SK-N-SH (cell line): ENCODE data around the gene TANC1. TPM values are rescaled to one million over a fixed set of nuclear protein-coding genes. Genes with fewer than 3 reads are reported as not detected.
A peak's percentile ranks its signal among the peaks of the same experiment; 100 is the strongest.

Source experiments
- CTCF ChIA-PET: fragments of 300-600, 350-600 bp; formaldehyde crosslinking; extraction: SDS; loops from one replicate; lab custom pipeline; 2021; lab: Yijun Ruan, JAX
- POLR2A ChIA-PET: fragments of 350-600 bp; sonication (Branson Sonifier 250); formaldehyde crosslinking; extraction: SDS; loops from one replicate; lab custom pipeline; 2020; ENCODE audit warnings: antibody characterized with exemption, inconsistent platforms; lab: Yijun Ruan, JAX
- DNase-seq: peaks from one replicate; pipeline ENCODE4 v3.0.0; 2012
- H2AFZ ChIP-seq: fragments of 200-600 bp; sonication (generic); 2 replicates; pipeline ENCODE4 v1.8.1; 2016; ENCODE audit warnings: antibody characterized with exemption, mild to moderate bottlenecking, low read depth
- H3F3A ChIP-seq: fragments of 200-600 bp; sonication (generic); replicated peaks from 2 replicates; pipeline ENCODE3; 2016; ENCODE audit warnings: antibody characterized with exemption, mild to moderate bottlenecking; ENCODE audit not compliant: insufficient read depth
- H3K27ac ChIP-seq, 2 experiments: fragments of 200-500 bp in 1 of 2; fragments of 200-600 bp in 1 of 2; sonication (Bioruptor generic) in 1 of 2; sonication (generic), shearing (Covaris generic) in 1 of 2; 2 replicates each; pipeline versions ENCODE4 v1.5.1 to v1.6.1; 2014 to 2016; ENCODE audit warnings: low read depth in 2 of 2, inconsistent platforms in 1 of 2, low read length in 1 of 2, mild to moderate bottlenecking in 1 of 2, mixed read lengths in 1 of 2
- H3K27me3 ChIP-seq: fragments of 200-600 bp; sonication (generic), shearing (Covaris generic); 2 replicates; pipeline ENCODE4 v1.6.1; 2016; ENCODE audit warnings: mixed run types; ENCODE audit not compliant: insufficient read depth
- H3K36me3 ChIP-seq, 2 experiments: fragments of 200-500 bp in 1 of 2; fragments of 200-600 bp in 1 of 2; sonication (Bioruptor generic) in 1 of 2; sonication (generic) in 1 of 2; replicated peaks in 1 of 2; 2 replicates each; pipeline versions ENCODE3 to v1.5.1; 2014 to 2016; ENCODE audit warnings: low read length in 1 of 2, mild to moderate bottlenecking in 1 of 2; ENCODE audit not compliant: insufficient read depth in 2 of 2, control insufficient read depth in 1 of 2
- H3K4me1 ChIP-seq, 2 experiments: fragments of 200-500 bp in 1 of 2; fragments of 200-600 bp in 1 of 2; sonication (Bioruptor generic) in 1 of 2; sonication (generic), shearing (Covaris generic) in 1 of 2; 2 replicates each; pipeline versions ENCODE4 v1.5.1 to v1.6.1; 2014 to 2016; ENCODE audit warnings: low read depth in 1 of 2, low read length in 1 of 2, mixed run types in 1 of 2; ENCODE audit not compliant: insufficient read depth in 2 of 2, control insufficient read depth in 1 of 2
- H3K4me2 ChIP-seq: fragments of 200-600 bp; sonication (generic), shearing (Covaris generic); 2 replicates; pipeline ENCODE4 v1.6.1; 2017; ENCODE audit warnings: mixed run types
- H3K4me3 ChIP-seq, 2 experiments: fragments of 200-500 bp in 1 of 2; fragments of 200-600 bp in 1 of 2; sonication (Bioruptor generic) in 1 of 2; sonication (generic), shearing (Covaris generic) in 1 of 2; 2 replicates each; pipeline versions ENCODE4 v1.5.1 to v1.8.1; 2014 to 2016; ENCODE audit warnings: low read depth in 2 of 2, inconsistent platforms in 1 of 2, low read length in 1 of 2, mild to moderate bottlenecking in 1 of 2, mixed read lengths in 1 of 2, moderate library complexity in 1 of 2
- H3K79me2 ChIP-seq: fragments of 200-600 bp; sonication (generic); 2 replicates; pipeline ENCODE4 v1.8.1; 2017; ENCODE audit warnings: mild to moderate bottlenecking; ENCODE audit not compliant: insufficient read depth
- H3K9ac ChIP-seq: fragments of 200-600 bp; sonication (generic); 2 replicates; pipeline ENCODE4 v1.6.1; 2017; ENCODE audit warnings: mixed run types
- H3K9me2 ChIP-seq: fragments of 200-600 bp; sonication (generic); 2 replicates; pipeline ENCODE4 v1.6.1; 2017; ENCODE audit warnings: mixed run types
- H3K9me3 ChIP-seq: fragments of 200-600 bp; sonication (generic); 2 replicates; pipeline ENCODE4 v1.6.1; 2017; ENCODE audit warnings: mixed run types, mild to moderate bottlenecking, moderate library complexity
- H4K20me1 ChIP-seq: fragments of 200-600 bp; sonication (generic); 2 replicates; pipeline ENCODE4 v1.6.1; 2017; ENCODE audit warnings: mild to moderate bottlenecking, mixed run types; ENCODE audit not compliant: insufficient read depth
- FOXJ3 ChIP-seq: sonication (generic); formaldehyde crosslinking; IDR thresholded peaks from 2 replicates; pipeline ENCODE4 v1.5.1; 2020; ENCODE audit warnings: mild to moderate bottlenecking, missing genetic modification reagents
- MEF2A ChIP-seq: IDR thresholded peaks from 2 replicates; pipeline ENCODE4 v1.4.0; 2012; ENCODE audit warnings: low read depth, borderline replicate concordance
- RCOR1 ChIP-seq: fragments of 150-350 bp; IDR thresholded peaks from 2 replicates; pipeline ENCODE4 v1.6.1; 2017; ENCODE audit warnings: antibody characterized with exemption, low read length
- SIN3A ChIP-seq: IDR thresholded peaks from 2 replicates; pipeline ENCODE4 v1.6.1; 2012; ENCODE audit warnings: low read depth, mild to moderate bottlenecking, low read length, moderate library complexity, borderline replicate concordance
- TAF1 ChIP-seq: IDR thresholded peaks from 2 replicates; pipeline ENCODE4 v1.6.1; 2012; ENCODE audit warnings: low read depth, mild to moderate bottlenecking, low read length, moderate library complexity, borderline replicate concordance
- WGBS: methylation state at CpG from one replicate; pipeline ENCODE4 v1.1.6; 2017; ENCODE audit warnings: low lambda C conversion rate; 5-methylcytosine and 5-hydroxymethylcytosine counted together
- polyA plus RNA-seq, 3 experiments: library from polyadenylated mRNA; depleted of rRNA; stranded (reverse); fragments of >200 nt; gene quantifications; 2 replicates each; pipeline ENCODE4 v1.2.3, GENCODE V29; 2012
- TF ChIP-seq, protein P1 (sequence below): fragments of 150-350 bp; IDR thresholded peaks from 2 replicates; pipeline ENCODE4 v1.6.1; 2017; ENCODE audit warnings: antibody characterized with exemption, low read length, low read depth, borderline replicate concordance
- TF ChIP-seq, protein P2 (sequence below): IDR thresholded peaks from 2 replicates; pipeline ENCODE4 v1.4.0; 2012; ENCODE audit warnings: low read depth, borderline replicate concordance
- TF ChIP-seq, protein P3 (sequence below): IDR thresholded peaks from 2 replicates; pipeline ENCODE4 v1.6.1; 2012; ENCODE audit warnings: mild to moderate bottlenecking, low read depth, low read length, moderate library complexity

TANC1 gene
- polyA plus RNA-seq, 1 of the 3 experiments (the other 2 are of a cell fraction): 19.2 TPM

DNA sequence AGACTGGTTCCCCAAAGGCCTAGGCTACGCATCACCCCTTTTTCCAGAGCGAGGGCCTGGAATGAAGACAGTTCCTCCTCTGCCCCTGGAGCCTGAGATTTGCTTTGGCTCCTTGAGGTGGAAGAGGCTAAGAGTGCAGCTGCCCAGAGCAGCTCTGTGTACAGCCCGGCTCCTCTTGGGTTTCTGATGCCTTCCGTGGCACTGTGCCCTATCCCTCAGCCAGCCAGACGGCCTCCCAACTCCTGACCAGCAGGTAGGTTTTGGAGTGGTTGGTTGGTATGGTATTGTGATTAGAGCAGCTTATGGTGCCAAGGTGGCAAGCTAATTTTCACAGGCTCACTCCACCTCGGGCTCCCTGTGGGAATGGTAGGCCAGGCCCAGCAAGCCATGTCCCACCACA is 112.2 kb downstream of the TANC1 start (continued):
- TF ChIP-seq, protein P1, sequence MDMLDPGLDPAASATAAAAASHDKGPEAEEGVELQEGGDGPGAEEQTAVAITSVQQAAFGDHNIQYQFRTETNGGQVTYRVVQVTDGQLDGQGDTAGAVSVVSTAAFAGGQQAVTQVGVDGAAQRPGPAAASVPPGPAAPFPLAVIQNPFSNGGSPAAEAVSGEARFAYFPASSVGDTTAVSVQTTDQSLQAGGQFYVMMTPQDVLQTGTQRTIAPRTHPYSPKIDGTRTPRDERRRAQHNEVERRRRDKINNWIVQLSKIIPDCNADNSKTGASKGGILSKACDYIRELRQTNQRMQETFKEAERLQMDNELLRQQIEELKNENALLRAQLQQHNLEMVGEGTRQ: no peak

GRCh38 chr2:159082119-159082518 is 113.7 kb downstream of the TANC1 start:
- ChIA-PET CTCF (interaction anchor here (1.3 kb wide), 1 partner anchor 37 kb away, joined by 3 read pairs; no protein-coding TSS in a partner anchor), POLR2A (no interaction called here)
- Histone ChIP-seq H4K20me1 (no peaks in the 10 kb centered on the region), H3K27ac (no peak overlapping the region; a peak in 1 of 4 replicates), H3K4me3 (no peak overlapping the region), H3K4me2 (no peak overlapping the region), H2AFZ (no peak overlapping the region), H3K79me2 (peaks cover 46% of the 10 kb centered on the region; the same call in 1 of the 2 replicates), H3K9ac (no peak overlapping the region), H3K4me1 (peaks cover 10 to 15% of the 10 kb centered on the region in 2 experiments; a peak in 3 of 4 replicates), H3K27me3 (no peaks in the 10 kb centered on the region), H3F3A (peaks cover 4% of the 10 kb centered on the region), H3K9me3 (no peaks in the 10 kb centered on the region), H3K9me2 (no peaks in the 10 kb centered on the region), H3K36me3 (no peaks in the 10 kb centered on the region)
- WGBS: 75% methylated on average over 4 of the region's 4 CpGs
- TF ChIP-seq, protein P2, sequence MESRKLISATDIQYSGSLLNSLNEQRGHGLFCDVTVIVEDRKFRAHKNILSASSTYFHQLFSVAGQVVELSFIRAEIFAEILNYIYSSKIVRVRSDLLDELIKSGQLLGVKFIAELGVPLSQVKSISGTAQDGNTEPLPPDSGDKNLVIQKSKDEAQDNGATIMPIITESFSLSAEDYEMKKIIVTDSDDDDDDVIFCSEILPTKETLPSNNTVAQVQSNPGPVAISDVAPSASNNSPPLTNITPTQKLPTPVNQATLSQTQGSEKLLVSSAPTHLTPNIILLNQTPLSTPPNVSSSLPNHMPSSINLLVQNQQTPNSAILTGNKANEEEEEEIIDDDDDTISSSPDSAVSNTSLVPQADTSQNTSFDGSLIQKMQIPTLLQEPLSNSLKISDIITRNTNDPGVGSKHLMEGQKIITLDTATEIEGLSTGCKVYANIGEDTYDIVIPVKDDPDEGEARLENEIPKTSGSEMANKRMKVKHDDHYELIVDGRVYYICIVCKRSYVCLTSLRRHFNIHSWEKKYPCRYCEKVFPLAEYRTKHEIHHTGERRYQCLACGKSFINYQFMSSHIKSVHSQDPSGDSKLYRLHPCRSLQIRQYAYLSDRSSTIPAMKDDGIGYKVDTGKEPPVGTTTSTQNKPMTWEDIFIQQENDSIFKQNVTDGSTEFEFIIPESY: no peak
- TF ChIP-seq, protein P3, sequence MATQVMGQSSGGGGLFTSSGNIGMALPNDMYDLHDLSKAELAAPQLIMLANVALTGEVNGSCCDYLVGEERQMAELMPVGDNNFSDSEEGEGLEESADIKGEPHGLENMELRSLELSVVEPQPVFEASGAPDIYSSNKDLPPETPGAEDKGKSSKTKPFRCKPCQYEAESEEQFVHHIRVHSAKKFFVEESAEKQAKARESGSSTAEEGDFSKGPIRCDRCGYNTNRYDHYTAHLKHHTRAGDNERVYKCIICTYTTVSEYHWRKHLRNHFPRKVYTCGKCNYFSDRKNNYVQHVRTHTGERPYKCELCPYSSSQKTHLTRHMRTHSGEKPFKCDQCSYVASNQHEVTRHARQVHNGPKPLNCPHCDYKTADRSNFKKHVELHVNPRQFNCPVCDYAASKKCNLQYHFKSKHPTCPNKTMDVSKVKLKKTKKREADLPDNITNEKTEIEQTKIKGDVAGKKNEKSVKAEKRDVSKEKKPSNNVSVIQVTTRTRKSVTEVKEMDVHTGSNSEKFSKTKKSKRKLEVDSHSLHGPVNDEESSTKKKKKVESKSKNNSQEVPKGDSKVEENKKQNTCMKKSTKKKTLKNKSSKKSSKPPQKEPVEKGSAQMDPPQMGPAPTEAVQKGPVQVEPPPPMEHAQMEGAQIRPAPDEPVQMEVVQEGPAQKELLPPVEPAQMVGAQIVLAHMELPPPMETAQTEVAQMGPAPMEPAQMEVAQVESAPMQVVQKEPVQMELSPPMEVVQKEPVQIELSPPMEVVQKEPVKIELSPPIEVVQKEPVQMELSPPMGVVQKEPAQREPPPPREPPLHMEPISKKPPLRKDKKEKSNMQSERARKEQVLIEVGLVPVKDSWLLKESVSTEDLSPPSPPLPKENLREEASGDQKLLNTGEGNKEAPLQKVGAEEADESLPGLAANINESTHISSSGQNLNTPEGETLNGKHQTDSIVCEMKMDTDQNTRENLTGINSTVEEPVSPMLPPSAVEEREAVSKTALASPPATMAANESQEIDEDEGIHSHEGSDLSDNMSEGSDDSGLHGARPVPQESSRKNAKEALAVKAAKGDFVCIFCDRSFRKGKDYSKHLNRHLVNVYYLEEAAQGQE: no peak
- DNase-seq: no peak

DNA sequence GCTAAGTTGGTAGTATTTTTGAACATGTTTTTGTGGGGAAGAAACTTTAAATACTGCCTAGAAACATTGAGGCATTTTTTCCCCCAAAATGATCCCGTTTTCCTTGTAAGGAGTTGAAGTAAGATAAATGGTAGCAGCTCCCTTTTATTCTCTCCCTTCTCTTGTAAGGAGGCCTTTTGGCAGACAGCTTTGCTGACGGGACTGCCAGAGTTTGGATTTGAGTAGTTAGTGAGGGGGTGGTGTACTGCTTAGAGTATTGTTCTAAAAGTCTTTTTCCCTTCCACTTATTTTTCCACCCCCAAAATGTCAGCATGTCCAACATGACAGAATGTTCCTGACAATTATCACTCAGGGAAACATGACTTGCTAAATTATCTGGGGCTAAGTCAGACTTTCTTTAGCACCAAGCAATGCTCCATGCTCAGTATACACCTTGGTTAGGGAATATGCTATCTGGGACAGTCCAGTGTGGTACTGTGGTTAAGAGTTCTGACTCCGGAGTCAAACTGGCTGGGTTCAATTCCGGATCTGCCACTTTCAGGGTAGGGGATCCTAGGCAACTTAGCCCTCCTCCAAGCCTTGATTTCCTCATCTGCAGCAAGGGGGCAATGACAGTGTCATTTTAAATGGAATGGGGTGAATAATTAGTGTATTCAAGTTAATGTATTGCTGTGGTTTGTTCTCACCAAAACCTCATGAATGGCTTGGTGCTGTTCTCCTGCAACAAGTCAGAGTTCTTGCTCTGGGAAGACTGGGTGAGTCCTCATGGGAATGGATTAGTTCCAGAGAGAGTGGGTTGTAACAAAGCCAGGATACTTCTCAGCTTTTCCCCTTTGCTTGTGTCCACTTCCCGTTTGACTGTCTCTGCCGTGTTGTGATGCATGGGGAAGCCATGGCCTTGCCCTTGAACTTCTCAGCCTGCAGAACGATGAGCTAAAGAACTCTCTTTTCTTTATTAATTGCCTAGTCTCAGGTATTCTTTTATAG is 116.2 kb downstream of the TANC1 start:
- H3K9me2 ChIP-seq: no peaks in the 10 kb centered on the region
- no peak overlapping the region for H3K9ac ChIP-seq
- ChIA-PET CTCF (no interaction called here), POLR2A (no interaction called here)
- peaks cover 51% of the 10 kb centered on the region; the same call in 1 of the 2 replicates for H3K79me2 ChIP-seq
- no peaks in the 10 kb centered on the region for H3F3A ChIP-seq
- no peaks in the 10 kb centered on the region for H4K20me1 ChIP-seq
- no peak overlapping the region for H3K4me2 ChIP-seq
- no peaks in the 10 kb centered on the region for H3K9me3 ChIP-seq
- H3K27ac ChIP-seq: peak overlapping the region in 1 of 2 experiments; percentile 88; a peak in 2 of 4 replicates
- peaks cover 0 to under 1% of the 10 kb centered on the region in 2 experiments for H3K36me3 ChIP-seq
- TF ChIP-seq SIN3A (no peak), RCOR1 (no peak), FOXJ3 (CRISPR knock-in tag) (no peak), MEF2A (no peak), TAF1 (no peak)
- WGBS: 84% methylated on average over 7 of the region's 7 CpGs
- no peak overlapping the region for H3K4me3 ChIP-seq
- H3K27me3 ChIP-seq: no peaks in the 10 kb centered on the region
- DNase-seq: no peak
- H2AFZ ChIP-seq: no peak overlapping the region
- peaks cover 10 to 11% of the 10 kb centered on the region in 2 experiments; a peak in 2 of 4 replicates for H3K4me1 ChIP-seq
